HCT116 (cell line): ENCODE results near the gene JUN. TPM values are rescaled to one million over a fixed set of nuclear protein-coding genes. Genes with fewer than 3 reads are reported as not detected.

Source experiments
- ATAC-seq: fragments of 200-7000 bp; cut with Tn5 transposase; 2 replicates; pipeline ENCODE4 v1.9.1; 2020; ENCODE audit warnings: mild to moderate bottlenecking, moderate library complexity
- BruUV-seq: library from RNA; stranded (reverse); fragments of 400-500 nt; replicated peaks from 2 replicates; lab custom pipeline; 2021; lab: Mats Ljungman, UMichigan
- CTCF ChIA-PET: fragments of 300-600 bp; sonication (Branson Sonifier 250); formaldehyde crosslinking; loops from one replicate; lab custom pipeline; 2021; ENCODE audit warnings: antibody characterized with exemption; lab: Charles Lee
- POLR2A ChIA-PET: fragments of 300-600, 350-600 bp; sonication (Branson Sonifier 250); formaldehyde crosslinking; loops from one replicate; lab custom pipeline; 2021; ENCODE audit warnings: antibody characterized with exemption; lab: Charles Lee
- RAD21 ChIA-PET, 2 experiments: fragments of 300-600 bp; sonication (Branson Sonifier 250); formaldehyde crosslinking; loops; one replicate each; lab custom pipeline; 2023; ENCODE audit warnings: low total read pairs in 2 of 2; ENCODE audit not compliant: uncharacterized antibody in 2 of 2, unreplicated experiment in 2 of 2, low non-redundant PET in 1 of 2; lab: Charles Lee
- DNase-seq: peaks from one replicate; pipeline ENCODE4 v3.0.0-alpha.2; 2010; ENCODE audit warnings: low read depth, low spot score
- H2AFZ ChIP-seq: fragments of 200-600 bp; shearing (Covaris generic), sonication (generic); 2 replicates; pipeline ENCODE4 v1.6.1; 2017; ENCODE audit warnings: low read depth, mixed run types, mixed read lengths, antibody characterized with exemption, low read length; ENCODE audit not compliant: poor library complexity, severe bottlenecking
- H3K27ac ChIP-seq: 2 replicates; pipeline ENCODE4 v1.5.1; 2012; ENCODE audit warnings: low read depth, low read length
- H3K27me3 ChIP-seq: fragments of 200-600 bp; sonication (generic); 2 replicates; pipeline ENCODE4 v1.6.1; 2016; ENCODE audit warnings: mixed run types, low read length, mixed read lengths; ENCODE audit not compliant: insufficient read depth
- H3K36me3 ChIP-seq, 2 experiments: fragments of 200-500 bp in 1 of 2; fragments of 200-600 bp in 1 of 2; sonication (Bioruptor generic) in 1 of 2; sonication (generic) in 1 of 2; 2 replicates each; pipeline versions ENCODE4 v1.5.1 to v1.6.1; 2014 to 2016; ENCODE audit warnings: low read length in 2 of 2, inconsistent platforms in 1 of 2, mixed read lengths in 1 of 2, mixed run types in 1 of 2; ENCODE audit not compliant: insufficient read depth in 2 of 2, control insufficient read depth in 1 of 2
- H3K4me1 ChIP-seq, 2 experiments: fragments of 200-600 bp in 1 of 2; sonication (generic) in 1 of 2; 2 replicates each; pipeline versions ENCODE4 v1.5.1 to v1.6.1; 2012 to 2017; ENCODE audit warnings: low read length in 2 of 2, inconsistent platforms in 1 of 2, mild to moderate bottlenecking in 1 of 2, mixed read lengths in 1 of 2, mixed run types in 1 of 2, moderate library complexity in 1 of 2; ENCODE audit not compliant: insufficient read depth in 2 of 2, control insufficient read depth in 1 of 2
- H3K4me2 ChIP-seq: fragments of 200-600 bp; sonication (generic); 2 replicates; pipeline ENCODE4 v1.6.1; 2017; ENCODE audit warnings: mixed run types, low read length, mixed read lengths
- H3K4me3 ChIP-seq, 2 experiments: fragments of 200-600 bp in 1 of 2; sonication (generic) in 1 of 2; replicated peaks in 1 of 2; 2 replicates each; pipeline ENCODE4 v1.5.1; 2011 to 2016; ENCODE audit warnings: low read length in 2 of 2, control low read depth in 1 of 2, low read depth in 1 of 2, mild to moderate bottlenecking in 1 of 2, mixed read lengths in 1 of 2, mixed run types in 1 of 2
- H3K79me2 ChIP-seq: fragments of 200-600 bp; sonication (generic); 2 replicates; pipeline ENCODE4 v1.6.1; 2017; ENCODE audit warnings: mild to moderate bottlenecking, mixed run types, low read length, moderate library complexity, mixed read lengths; ENCODE audit not compliant: insufficient read depth
- H3K9ac ChIP-seq: fragments of 200-600 bp; sonication (generic); 2 replicates; pipeline ENCODE4 v1.6.1; 2016; ENCODE audit warnings: low read length, mixed read lengths
- H3K9me2 ChIP-seq: fragments of 200-600 bp; sonication (generic), shearing (Covaris generic); 2 replicates; pipeline ENCODE4 v1.6.1; 2017; ENCODE audit warnings: mixed run types, mild to moderate bottlenecking, moderate library complexity; ENCODE audit not compliant: insufficient read depth
- H3K9me3 ChIP-seq, 2 experiments: fragments of 200-500 bp in 1 of 2; fragments of 200-600 bp in 1 of 2; sonication (Bioruptor generic) in 1 of 2; sonication (generic) in 1 of 2; 2 replicates each; pipeline ENCODE4 v1.6.1; 2014 to 2017; ENCODE audit warnings: low read length in 2 of 2, mixed read lengths in 2 of 2, inconsistent platforms in 1 of 2, low read depth in 1 of 2, mild to moderate bottlenecking in 1 of 2, mixed run types in 1 of 2, moderate library complexity in 1 of 2; ENCODE audit not compliant: control insufficient read depth in 1 of 2, insufficient read depth in 1 of 2
- H4K20me1 ChIP-seq: fragments of 200-600 bp; sonication (generic), shearing (Covaris generic); 2 replicates; pipeline ENCODE4 v1.6.1; 2017; ENCODE audit warnings: mixed run types, mild to moderate bottlenecking, moderate library complexity; ENCODE audit not compliant: insufficient read depth
- CBX3 ChIP-seq: IDR thresholded peaks from 2 replicates; pipeline ENCODE4 v1.6.1; 2012; ENCODE audit warnings: low read depth
- CEBPB ChIP-seq: IDR thresholded peaks from 2 replicates; pipeline ENCODE4 v1.6.1; 2012; ENCODE audit warnings: low read depth
- EGR1 ChIP-seq: IDR thresholded peaks from 2 replicates; pipeline ENCODE4 v1.6.1; 2012; ENCODE audit warnings: low read depth
- ELF1 ChIP-seq: IDR thresholded peaks from 2 replicates; pipeline ENCODE4 v1.6.1; 2012; ENCODE audit warnings: low read depth, borderline replicate concordance
- EZH2phosphoT487 ChIP-seq: fragments of 200-600 bp; IDR thresholded peaks from 2 replicates; pipeline ENCODE4 v1.6.1; 2018; ENCODE audit warnings: antibody characterized with exemption, borderline replicate concordance
- FOSL1 ChIP-seq: IDR thresholded peaks from 2 replicates; pipeline ENCODE4 v1.6.1; 2012; ENCODE audit warnings: low read depth
- JUND ChIP-seq: IDR thresholded peaks from 2 replicates; pipeline ENCODE4 v1.6.1; 2012
- POLR2A ChIP-seq: IDR thresholded peaks from 2 replicates; pipeline ENCODE4 v1.7.0; 2011; ENCODE audit warnings: borderline replicate concordance; ENCODE audit not compliant: insufficient read depth, insufficient read length; ENCODE audit errors: extremely low read depth
- RAD21 ChIP-seq: IDR thresholded peaks from 2 replicates; pipeline ENCODE4 v1.6.1; 2012; ENCODE audit warnings: low read depth, mild to moderate bottlenecking
- SIN3A ChIP-seq: IDR thresholded peaks from 2 replicates; pipeline ENCODE4 v1.6.1; 2012; ENCODE audit warnings: low read depth
- SP1 ChIP-seq: IDR thresholded peaks from 2 replicates; pipeline ENCODE4 v1.6.1; 2012; ENCODE audit warnings: low read depth
- SRF ChIP-seq: IDR thresholded peaks from 2 replicates; pipeline ENCODE4 v1.6.1; 2012; ENCODE audit warnings: low read depth
- TCF7L2 ChIP-seq: IDR thresholded peaks from 2 replicates; pipeline ENCODE4 v1.7.0; 2011; ENCODE audit warnings: borderline replicate concordance, inconsistent platforms; ENCODE audit not compliant: insufficient read depth, insufficient read length; ENCODE audit errors: extremely low read depth
- YY1 ChIP-seq: IDR thresholded peaks from 2 replicates; pipeline ENCODE4 v1.6.1; 2011; ENCODE audit warnings: low read length, low read depth, moderate library complexity, mild to moderate bottlenecking; ENCODE audit not compliant: insufficient replicate concordance; ENCODE audit errors: extremely low read depth
- ZFX ChIP-seq: fragments of 450-650 bp; IDR thresholded peaks from 2 replicates; pipeline ENCODE4 v1.6.1; 2017
- ZNF274 ChIP-seq: fragments of 200-500 bp; sonication (Bioruptor generic); IDR thresholded peaks from 2 replicates; pipeline ENCODE4 v1.6.1; 2014; ENCODE audit warnings: mild to moderate bottlenecking, low read depth, low read length, inconsistent platforms
- intact Hi-C: fragments of 100-400 bp; cut with micrococcal nuclease; formaldehyde crosslinking; loops from 2 replicates; pipeline ENCODE4 v1.10.0; 2022
- total RNA-seq: library from RNA; stranded (reverse); gene quantifications from one replicate; pipeline ENCODE4 v1.2.1, GENCODE V29; 2021; ENCODE audit not compliant: unreplicated experiment
- TF ChIP-seq, protein P1 (sequence below), 3 experiments: fragments of 200-600 bp in 1 of 3; sonication (generic) in 1 of 3; IDR thresholded peaks in 2 of 3; conservative IDR thresholded peaks in 1 of 3; 2 replicates each; pipeline ENCODE4 v1.5.1; 2012 to 2017; ENCODE audit warnings: low read depth in 2 of 3, low read length in 2 of 3, antibody characterized with exemption in 1 of 3, borderline replicate concordance in 1 of 3, control low read depth in 1 of 3, mild to moderate bottlenecking in 1 of 3, mixed read lengths in 1 of 3, mixed run types in 1 of 3, moderate library complexity in 1 of 3; ENCODE audit not compliant: insufficient read depth in 1 of 3
- TF ChIP-seq, protein P2 (sequence below): IDR thresholded peaks from 2 replicates; pipeline ENCODE4 v1.6.1; 2011; ENCODE audit warnings: mild to moderate bottlenecking, low read length, moderate library complexity; ENCODE audit not compliant: insufficient replicate concordance; ENCODE audit errors: extremely low read depth
- TF ChIP-seq, protein P3 (sequence below): IDR thresholded peaks from 2 replicates; pipeline ENCODE4 v1.6.1; 2012
- TF ChIP-seq, protein P4 (sequence below): IDR thresholded peaks from 2 replicates; pipeline ENCODE4 v1.6.1; 2012

Gene JUN
- total RNA-seq, 1 experiment from 2014 or later = 18.7 TPM

DNA sequence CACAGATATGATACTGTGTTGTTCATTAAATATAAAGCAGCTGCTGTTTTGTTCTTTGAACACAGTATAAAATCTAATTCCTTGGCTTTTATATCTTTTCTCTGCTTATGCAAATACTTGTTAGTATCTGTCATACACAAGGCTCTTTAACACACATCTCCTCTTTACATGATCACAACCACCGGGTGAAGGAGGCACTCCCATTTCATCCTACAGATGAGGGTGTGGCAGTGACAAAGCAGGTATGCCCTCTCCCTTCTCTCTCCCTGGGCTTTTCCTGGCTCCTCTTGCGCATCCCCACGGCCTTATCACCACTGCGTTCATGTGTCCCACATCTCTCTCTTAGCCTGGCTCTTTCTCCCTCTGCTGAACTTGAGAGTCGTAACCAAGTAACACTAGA lies 38.2 kb downstream of the JUN start:
- intact Hi-C loops = loop anchor here (10.0 kb wide), 1 partner anchor 231 kb away; no protein-coding TSS in a partner anchor
- H3K9me2 ChIP-seq = no peaks in the 10 kb centered on the region
- peaks cover 0 to 14% of the 10 kb centered on the region in 2 experiments; a peak in 2 of 4 replicates for H3K4me1 ChIP-seq
- TF ChIP-seq EGR1 (no peak), ZNF274 (no peak), JUND (no peak), POLR2A (no peak), YY1 (no peak), CBX3 (no peak), CEBPB (no peak), SP1 (no peak), ELF1 (no peak), SIN3A (no peak), ZFX (no peak), EZH2phosphoT487 (no peak), RAD21 (no peak), SRF (no peak), TCF7L2 (no peak), FOSL1 (no peak)
- TF ChIP-seq, protein P1, sequence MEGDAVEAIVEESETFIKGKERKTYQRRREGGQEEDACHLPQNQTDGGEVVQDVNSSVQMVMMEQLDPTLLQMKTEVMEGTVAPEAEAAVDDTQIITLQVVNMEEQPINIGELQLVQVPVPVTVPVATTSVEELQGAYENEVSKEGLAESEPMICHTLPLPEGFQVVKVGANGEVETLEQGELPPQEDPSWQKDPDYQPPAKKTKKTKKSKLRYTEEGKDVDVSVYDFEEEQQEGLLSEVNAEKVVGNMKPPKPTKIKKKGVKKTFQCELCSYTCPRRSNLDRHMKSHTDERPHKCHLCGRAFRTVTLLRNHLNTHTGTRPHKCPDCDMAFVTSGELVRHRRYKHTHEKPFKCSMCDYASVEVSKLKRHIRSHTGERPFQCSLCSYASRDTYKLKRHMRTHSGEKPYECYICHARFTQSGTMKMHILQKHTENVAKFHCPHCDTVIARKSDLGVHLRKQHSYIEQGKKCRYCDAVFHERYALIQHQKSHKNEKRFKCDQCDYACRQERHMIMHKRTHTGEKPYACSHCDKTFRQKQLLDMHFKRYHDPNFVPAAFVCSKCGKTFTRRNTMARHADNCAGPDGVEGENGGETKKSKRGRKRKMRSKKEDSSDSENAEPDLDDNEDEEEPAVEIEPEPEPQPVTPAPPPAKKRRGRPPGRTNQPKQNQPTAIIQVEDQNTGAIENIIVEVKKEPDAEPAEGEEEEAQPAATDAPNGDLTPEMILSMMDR (IDR thresholded peaks at IDR 0.05 in 2 of 3, conservative IDR thresholded peaks at IDR 0.05 in 1 of 3; ENCODE audit: borderline replicate concordance in 1 of 3, insufficient read depth in 1 of 3, low read depth in 2 of 3, low read length in 2 of 3) = no peak
- TF ChIP-seq, protein P2, sequence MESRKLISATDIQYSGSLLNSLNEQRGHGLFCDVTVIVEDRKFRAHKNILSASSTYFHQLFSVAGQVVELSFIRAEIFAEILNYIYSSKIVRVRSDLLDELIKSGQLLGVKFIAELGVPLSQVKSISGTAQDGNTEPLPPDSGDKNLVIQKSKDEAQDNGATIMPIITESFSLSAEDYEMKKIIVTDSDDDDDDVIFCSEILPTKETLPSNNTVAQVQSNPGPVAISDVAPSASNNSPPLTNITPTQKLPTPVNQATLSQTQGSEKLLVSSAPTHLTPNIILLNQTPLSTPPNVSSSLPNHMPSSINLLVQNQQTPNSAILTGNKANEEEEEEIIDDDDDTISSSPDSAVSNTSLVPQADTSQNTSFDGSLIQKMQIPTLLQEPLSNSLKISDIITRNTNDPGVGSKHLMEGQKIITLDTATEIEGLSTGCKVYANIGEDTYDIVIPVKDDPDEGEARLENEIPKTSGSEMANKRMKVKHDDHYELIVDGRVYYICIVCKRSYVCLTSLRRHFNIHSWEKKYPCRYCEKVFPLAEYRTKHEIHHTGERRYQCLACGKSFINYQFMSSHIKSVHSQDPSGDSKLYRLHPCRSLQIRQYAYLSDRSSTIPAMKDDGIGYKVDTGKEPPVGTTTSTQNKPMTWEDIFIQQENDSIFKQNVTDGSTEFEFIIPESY = no peak
- TF ChIP-seq, protein P3, sequence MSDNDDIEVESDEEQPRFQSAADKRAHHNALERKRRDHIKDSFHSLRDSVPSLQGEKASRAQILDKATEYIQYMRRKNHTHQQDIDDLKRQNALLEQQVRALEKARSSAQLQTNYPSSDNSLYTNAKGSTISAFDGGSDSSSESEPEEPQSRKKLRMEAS = no peak
- TF ChIP-seq, protein P4, sequence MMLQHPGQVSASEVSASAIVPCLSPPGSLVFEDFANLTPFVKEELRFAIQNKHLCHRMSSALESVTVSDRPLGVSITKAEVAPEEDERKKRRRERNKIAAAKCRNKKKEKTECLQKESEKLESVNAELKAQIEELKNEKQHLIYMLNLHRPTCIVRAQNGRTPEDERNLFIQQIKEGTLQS = no peak
- ATAC-seq = no peak
- no peak overlapping the region for H3K27ac ChIP-seq
- H3K36me3 ChIP-seq = no peaks in the 10 kb centered on the region
- H3K4me3 ChIP-seq = no peak overlapping the region
- ChIA-PET RAD21 (no interaction called here), POLR2A (no interaction called here), CTCF (interaction anchor here (1.1 to 1.6 kb wide), 2 partner anchors 10 to 1013 kb away, joined by 3 to 4 read pairs; no protein-coding TSS in a partner anchor)
- no peak for DNase-seq
- no peaks in the 10 kb centered on the region for H3K9me3 ChIP-seq
- H3K79me2 ChIP-seq = no peaks in the 10 kb centered on the region
- no peak overlapping the region for H2AFZ ChIP-seq
- no peak overlapping the region for H3K9ac ChIP-seq
- no peaks in the 10 kb centered on the region for H3K27me3 ChIP-seq
- no peak overlapping the region for H3K4me2 ChIP-seq
- no TSS peak for BruUV-seq
- no peaks in the 10 kb centered on the region for H4K20me1 ChIP-seq
